PC-9 (cell line): Measurements from ENCODE around the gene TGFB1I1. TPM values are rescaled to one million over a fixed set of nuclear protein-coding genes. Genes with fewer than 3 reads are reported as not detected.
A peak's percentile ranks its signal among the peaks of the same experiment; 100 is the strongest.

Experiments
- BruUV-seq: library from RNA; stranded (reverse); fragments of 400-500 nt; replicated peaks from 2 replicates; lab custom pipeline; 2021; lab: Mats Ljungman, UMichigan
- CTCF ChIA-PET: fragments of 300-600 bp; sonication (Branson Sonifier 250); formaldehyde crosslinking; loops from one replicate; lab custom pipeline; 2022; ENCODE audit warnings: antibody characterized with exemption; lab: Charles Lee
- POLR2A ChIA-PET: fragments of 300-600 bp; sonication (Branson Sonifier 250); formaldehyde crosslinking; loops from one replicate; lab custom pipeline; 2022; ENCODE audit warnings: antibody characterized with exemption; ENCODE audit not compliant: unreplicated experiment; lab: Charles Lee
- DNase-seq, 2 experiments: peaks; one replicate each; pipeline versions ENCODE4 v3.0.0 to v3.0.0-alpha.2; 2015 to 2022; ENCODE audit warnings: mixed read lengths in 1 of 2
- H2AFZ ChIP-seq: fragments of 200-600 bp; sonication (generic); 2 replicates; pipeline ENCODE4 v1.8.1; 2017; ENCODE audit warnings: antibody characterized with exemption
- H3F3A ChIP-seq: fragments of 200-600 bp; sonication (generic); 2 replicates; pipeline ENCODE4 v1.8.1; 2017; ENCODE audit warnings: antibody characterized with exemption, mild to moderate bottlenecking, low read depth; ENCODE audit not compliant: insufficient read depth
- H3K27ac ChIP-seq: fragments of 200-600 bp; sonication (generic); 2 replicates; pipeline ENCODE4 v1.6.1; 2016; ENCODE audit warnings: mixed run types
- H3K27me3 ChIP-seq: fragments of 200-600 bp; sonication (generic); 2 replicates; pipeline ENCODE4 v1.6.1; 2016; ENCODE audit warnings: low read depth, mixed run types; ENCODE audit not compliant: insufficient read depth
- H3K36me3 ChIP-seq: fragments of 200-600 bp; sonication (generic); 2 replicates; pipeline ENCODE4 v1.6.1; 2016; ENCODE audit warnings: low read depth, mixed run types
- H3K4me1 ChIP-seq: fragments of 200-600 bp; sonication (generic); replicated peaks from 2 replicates; pipeline ENCODE4 v1.6.1; 2016; ENCODE audit warnings: mixed run types; ENCODE audit not compliant: insufficient read depth
- H3K4me2 ChIP-seq: fragments of 200-600 bp; sonication (generic); 2 replicates; pipeline ENCODE4 v1.6.1; 2017; ENCODE audit warnings: mixed run types
- H3K4me3 ChIP-seq: fragments of 200-600 bp; sonication (generic); 2 replicates; pipeline ENCODE4 v1.6.1; 2016; ENCODE audit warnings: mixed run types
- H3K79me2 ChIP-seq: fragments of 200-600 bp; sonication (generic); 2 replicates; pipeline ENCODE4 v1.6.1; 2017; ENCODE audit warnings: low read depth, mixed run types
- H3K9me2 ChIP-seq: fragments of 200-600 bp; sonication (generic); 2 replicates; pipeline ENCODE4 v1.8.1; 2017; ENCODE audit warnings: mild to moderate bottlenecking; ENCODE audit not compliant: insufficient read depth
- H3K9me3 ChIP-seq: fragments of 200-600 bp; sonication (generic); 2 replicates; pipeline ENCODE4 v1.8.1; 2016; ENCODE audit warnings: low read depth; ENCODE audit not compliant: insufficient read depth
- H4K20me1 ChIP-seq: fragments of 200-600 bp; sonication (generic); 2 replicates; pipeline ENCODE4 v1.8.1; 2017; ENCODE audit not compliant: insufficient read depth
- EZH2 ChIP-seq: fragments of 200-600 bp; sonication (generic); IDR thresholded peaks from 2 replicates; pipeline ENCODE4 v1.8.0; 2017; ENCODE audit warnings: antibody characterized with exemption, low read depth
- intact Hi-C: fragments of 100-400 bp; cut with micrococcal nuclease; formaldehyde crosslinking; loops from one replicate; pipeline ENCODE4 v1.10.0; 2022; ENCODE audit not compliant: unreplicated experiment
- total RNA-seq: library from RNA; stranded (reverse); gene quantifications from 2 replicates; pipeline ENCODE4 v1.2.3, GENCODE V29; 2021
- TF ChIP-seq, protein P1 (sequence below): fragments of 200-600 bp; sonication (generic); conservative IDR thresholded peaks from 2 replicates; pipeline ENCODE4 v1.6.1; 2017; ENCODE audit warnings: mixed run types, antibody characterized with exemption, mild to moderate bottlenecking, moderate library complexity

The TGFB1I1 gene
- total RNA-seq, 1 experiment from 2014 or later: 9.0 TPM

DNA sequence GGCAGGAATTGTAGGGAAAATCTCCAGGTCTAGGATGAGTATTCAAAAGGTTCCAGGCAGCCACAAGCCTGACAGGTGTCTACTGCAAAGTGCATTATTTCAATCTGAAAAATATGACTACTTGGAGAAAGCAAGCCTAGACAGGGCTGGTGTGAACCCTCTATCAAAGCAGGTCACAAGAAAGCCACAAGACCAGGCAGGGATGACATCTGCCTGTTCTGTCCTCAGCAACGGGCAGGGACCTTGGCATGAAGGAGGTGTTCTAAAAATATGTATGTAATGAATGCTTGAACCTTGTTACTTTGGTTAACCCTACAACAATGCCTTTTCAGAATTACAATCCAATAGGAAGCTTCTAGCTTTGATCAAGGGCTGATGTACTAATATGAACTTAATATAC is 42.6 kb upstream of the TGFB1I1 start:
- Histone ChIP-seq H3K36me3 (no peaks in the 10 kb centered on the region), H4K20me1 (no peaks in the 10 kb centered on the region), H3K79me2 (no peaks in the 10 kb centered on the region), H3K27me3 (peaks cover 13% of the 10 kb centered on the region), H3K9me3 (no peaks in the 10 kb centered on the region), H3F3A (no peaks in the 10 kb centered on the region), H3K4me2 (no peak overlapping the region), H3K4me3 (no peak overlapping the region), H2AFZ (no peak overlapping the region), H3K27ac (no peak overlapping the region), H3K4me1 (no peaks in the 10 kb centered on the region), H3K9me2 (no peaks in the 10 kb centered on the region)
- no TSS peak for BruUV-seq
- CTCF ChIA-PET: interaction anchor here (0.6 kb wide), 2 partner anchors 448 to 476 kb away, joined by 3 to 4 read pairs; no protein-coding TSS in a partner anchor
- DNase-seq: no peak
- TF ChIP-seq, protein P1, sequence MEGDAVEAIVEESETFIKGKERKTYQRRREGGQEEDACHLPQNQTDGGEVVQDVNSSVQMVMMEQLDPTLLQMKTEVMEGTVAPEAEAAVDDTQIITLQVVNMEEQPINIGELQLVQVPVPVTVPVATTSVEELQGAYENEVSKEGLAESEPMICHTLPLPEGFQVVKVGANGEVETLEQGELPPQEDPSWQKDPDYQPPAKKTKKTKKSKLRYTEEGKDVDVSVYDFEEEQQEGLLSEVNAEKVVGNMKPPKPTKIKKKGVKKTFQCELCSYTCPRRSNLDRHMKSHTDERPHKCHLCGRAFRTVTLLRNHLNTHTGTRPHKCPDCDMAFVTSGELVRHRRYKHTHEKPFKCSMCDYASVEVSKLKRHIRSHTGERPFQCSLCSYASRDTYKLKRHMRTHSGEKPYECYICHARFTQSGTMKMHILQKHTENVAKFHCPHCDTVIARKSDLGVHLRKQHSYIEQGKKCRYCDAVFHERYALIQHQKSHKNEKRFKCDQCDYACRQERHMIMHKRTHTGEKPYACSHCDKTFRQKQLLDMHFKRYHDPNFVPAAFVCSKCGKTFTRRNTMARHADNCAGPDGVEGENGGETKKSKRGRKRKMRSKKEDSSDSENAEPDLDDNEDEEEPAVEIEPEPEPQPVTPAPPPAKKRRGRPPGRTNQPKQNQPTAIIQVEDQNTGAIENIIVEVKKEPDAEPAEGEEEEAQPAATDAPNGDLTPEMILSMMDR: no peak
- TF ChIP-seq EZH2: no peak
- intact Hi-C loops: no loop called here
- POLR2A ChIA-PET: no interaction called here

DNA sequence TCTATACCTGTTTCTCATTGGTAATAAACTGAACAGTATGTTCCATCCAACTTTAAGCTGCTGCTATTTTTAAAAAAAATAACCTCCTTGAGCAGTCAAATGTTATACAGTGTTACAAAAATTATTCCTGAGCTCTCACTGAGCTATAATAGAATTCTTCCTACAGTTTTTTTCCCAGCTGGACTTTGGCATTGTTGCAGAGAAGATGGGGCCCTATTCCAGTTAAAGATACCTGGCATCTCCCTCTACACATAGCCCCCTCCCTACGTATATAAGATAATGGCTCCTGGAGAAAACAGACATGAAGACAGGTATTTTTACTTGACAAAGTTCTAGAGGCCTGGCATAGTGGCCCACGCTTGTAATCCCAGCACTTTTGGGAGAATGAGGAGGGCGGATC is 42.2 kb upstream of the TGFB1I1 start:
- POLR2A ChIA-PET: no interaction called here
- Histone ChIP-seq H3F3A (no peaks in the 10 kb centered on the region), H3K36me3 (no peaks in the 10 kb centered on the region), H3K9me2 (no peaks in the 10 kb centered on the region), H3K4me1 (no peaks in the 10 kb centered on the region), H3K4me2 (no peak overlapping the region), H3K27ac (no peak overlapping the region), H3K79me2 (no peaks in the 10 kb centered on the region), H3K9me3 (no peaks in the 10 kb centered on the region), H3K4me3 (no peak overlapping the region), H4K20me1 (no peaks in the 10 kb centered on the region), H3K27me3 (peaks cover 8% of the 10 kb centered on the region), H2AFZ (no peak overlapping the region)
- TF ChIP-seq, protein P1: no peak
- no peak for TF ChIP-seq EZH2
- intact Hi-C loops: no loop called here
- no TSS peak for BruUV-seq
- no peak for DNase-seq
- CTCF ChIA-PET: interaction anchor here (0.6 kb wide), 1 partner anchor 477 kb away, joined by 3 read pairs; no protein-coding TSS in a partner anchor

DNA sequence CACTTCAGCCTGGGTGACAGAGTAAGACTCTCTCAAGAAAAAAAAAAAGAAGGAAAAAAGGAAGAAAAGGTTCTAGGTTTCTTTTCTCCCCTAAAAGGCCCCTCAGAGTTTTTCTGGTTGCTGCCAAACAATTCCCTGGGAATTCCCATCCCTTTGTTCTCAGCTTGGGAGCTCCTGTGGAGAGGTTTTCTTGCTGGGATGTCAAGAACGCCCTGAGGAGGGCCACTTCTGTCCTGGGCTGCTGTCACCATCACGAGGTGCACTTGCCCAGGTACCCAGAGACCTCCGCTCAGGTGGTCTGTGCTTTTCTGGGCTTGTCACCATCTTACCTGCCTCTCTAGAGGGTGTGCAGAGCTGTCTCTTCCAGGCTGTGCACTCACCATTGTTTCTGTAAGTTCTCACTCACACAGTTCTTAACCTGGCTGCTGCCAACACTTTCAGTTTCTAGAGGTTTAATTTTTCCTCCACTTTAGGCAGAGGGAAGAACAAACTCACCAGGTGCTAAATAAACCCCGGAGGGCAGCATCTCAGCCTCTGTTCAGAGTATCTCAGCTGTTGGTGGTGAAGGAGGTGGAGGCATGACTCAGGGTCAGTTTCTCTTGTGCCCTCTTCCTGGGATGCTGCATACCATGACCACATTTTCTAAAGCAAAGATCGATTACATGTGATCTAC is 41.4 kb upstream of the TGFB1I1 start:
- H3K27ac ChIP-seq: no peak overlapping the region
- H3F3A ChIP-seq: no peaks in the 10 kb centered on the region
- H3K4me2 ChIP-seq: peak overlapping the region; percentile 15; the same call in 1 of the 2 replicates
- no peak overlapping the region for H2AFZ ChIP-seq
- no peaks in the 10 kb centered on the region for H4K20me1 ChIP-seq
- H3K79me2 ChIP-seq: no peaks in the 10 kb centered on the region
- peak in 1 of 2 experiments; percentile 45 for DNase-seq
- ChIA-PET POLR2A (interaction anchor here (0.6 kb wide), 1 partner anchor 346 kb away, joined by 18 read pairs; no protein-coding TSS in a partner anchor), CTCF (no interaction called here)
- no TSS peak for BruUV-seq
- no peaks in the 10 kb centered on the region for H3K36me3 ChIP-seq
- 0 out of 2 replicates have a peak, but pooled peaks cover 1% of the 10 kb centered on the region for H3K27me3 ChIP-seq
- no peaks in the 10 kb centered on the region for H3K9me3 ChIP-seq
- intact Hi-C loops: no loop called here
- H3K9me2 ChIP-seq: no peaks in the 10 kb centered on the region
- TF ChIP-seq EZH2: no peak
- TF ChIP-seq, protein P1: no peak
- no peaks in the 10 kb centered on the region for H3K4me1 ChIP-seq
- H3K4me3 ChIP-seq: no peak overlapping the region
